Measurements from ENCODE around the gene LGMN.
A peak's percentile ranks its signal among the peaks of the same experiment; 100 is the strongest.
"Not testable (repeated sequence)": the region's sequence is repeated elsewhere in the genome, so short reads cannot be mapped to it uniquely, and the experiment has no call there.

The LGMN gene

DNA sequence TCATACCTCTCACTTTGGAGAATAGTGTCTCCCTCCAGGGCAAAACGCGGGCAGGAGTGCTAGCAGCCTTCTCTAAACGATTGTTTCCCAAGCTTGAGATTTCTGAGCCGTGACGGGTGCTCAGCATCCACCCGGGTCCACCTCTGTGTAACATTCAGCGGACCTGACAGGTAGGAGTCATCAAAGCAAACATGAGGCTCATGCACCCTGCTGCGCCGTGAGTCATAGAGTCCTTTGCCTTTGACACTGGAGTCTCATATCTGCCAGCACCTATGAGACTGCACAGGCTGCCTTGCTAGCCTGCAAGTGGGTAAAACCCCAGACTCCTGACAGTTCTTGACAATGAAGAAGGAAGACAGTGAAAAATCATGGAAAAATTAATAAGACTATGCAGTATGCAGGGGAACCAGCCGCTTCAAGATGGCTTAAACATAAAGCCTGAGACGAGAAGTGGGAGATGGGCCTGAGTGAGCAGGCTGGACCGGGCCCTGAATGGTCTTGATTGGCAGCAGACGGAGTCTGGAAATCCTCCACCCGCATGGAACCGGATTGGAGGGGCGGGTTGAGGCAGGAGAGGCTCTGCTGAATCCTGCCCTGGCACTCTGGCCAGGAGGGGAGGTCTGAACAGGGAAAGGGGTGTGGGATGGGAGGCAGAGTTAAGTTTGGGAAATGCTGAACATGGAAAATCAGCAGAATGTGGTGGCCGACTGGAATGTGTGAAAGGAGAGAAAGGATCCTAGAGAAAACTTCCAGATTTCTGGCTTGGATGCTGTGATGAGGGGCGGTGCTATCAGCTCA, 54.2 kb downstream of the LGMN start:
- DNase-seq: no peak

DNA sequence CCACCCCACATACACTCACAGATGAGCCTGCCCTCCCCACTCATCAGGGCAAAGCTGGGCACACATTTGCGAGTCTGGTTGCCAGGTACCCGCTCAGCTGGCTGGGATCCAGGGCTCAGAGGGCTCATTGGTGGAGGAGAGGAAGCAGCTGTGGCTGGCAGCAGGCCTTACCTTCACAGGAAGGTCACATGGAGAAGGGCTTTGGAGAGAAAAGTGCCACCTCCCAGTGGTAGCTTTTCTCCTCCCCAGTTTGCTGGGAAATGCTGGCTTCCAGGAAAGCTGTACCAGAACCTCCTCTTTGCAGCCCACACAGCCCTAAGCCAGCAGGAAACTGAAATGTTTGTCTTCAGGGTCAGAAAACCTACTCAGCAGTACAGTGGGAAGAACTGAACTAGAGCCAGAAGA, 55.6 kb downstream of the LGMN start:
- peak; percentile 21 for DNase-seq

DNA sequence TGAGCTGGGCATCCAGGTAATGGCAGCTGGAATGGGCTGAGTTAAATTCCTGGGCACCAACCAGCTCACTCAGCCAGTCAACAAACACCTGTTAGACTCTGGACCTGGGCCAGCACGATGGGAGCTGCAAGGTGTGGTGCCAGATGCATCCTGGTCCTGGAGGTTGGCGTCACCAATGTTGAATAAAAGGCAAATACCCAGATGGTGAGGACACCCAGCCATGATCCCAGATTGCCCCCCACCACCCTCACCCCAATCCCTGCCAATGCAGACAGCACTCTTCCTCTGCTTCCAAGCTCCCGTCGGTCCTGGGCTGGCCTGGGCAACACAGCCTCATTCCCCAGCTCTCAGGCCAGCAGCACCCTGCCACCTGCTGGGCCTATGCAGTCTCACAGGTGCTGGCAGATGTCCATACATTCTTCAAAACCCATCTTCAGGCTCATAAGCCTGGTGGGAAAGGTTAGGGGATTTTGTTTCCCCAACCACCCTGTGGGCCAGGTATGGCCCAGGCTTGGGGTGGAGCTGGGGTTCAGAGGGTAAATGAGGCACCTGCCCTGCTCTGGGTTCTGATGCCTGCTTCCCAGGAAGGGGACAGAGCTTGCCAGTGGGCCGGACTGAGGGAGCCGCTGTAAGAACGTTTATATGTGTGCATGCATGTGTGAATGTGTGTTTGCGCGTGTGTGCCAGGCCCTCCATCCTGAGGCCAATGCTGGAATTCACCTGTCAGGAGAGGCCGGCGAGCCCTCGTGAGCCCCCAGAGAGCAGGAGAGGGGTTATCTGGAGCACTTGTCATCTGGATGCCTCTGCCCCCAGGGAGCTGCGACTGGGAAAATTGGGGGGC, 58.0 kb downstream of the LGMN start:
- no peak for DNase-seq

DNA sequence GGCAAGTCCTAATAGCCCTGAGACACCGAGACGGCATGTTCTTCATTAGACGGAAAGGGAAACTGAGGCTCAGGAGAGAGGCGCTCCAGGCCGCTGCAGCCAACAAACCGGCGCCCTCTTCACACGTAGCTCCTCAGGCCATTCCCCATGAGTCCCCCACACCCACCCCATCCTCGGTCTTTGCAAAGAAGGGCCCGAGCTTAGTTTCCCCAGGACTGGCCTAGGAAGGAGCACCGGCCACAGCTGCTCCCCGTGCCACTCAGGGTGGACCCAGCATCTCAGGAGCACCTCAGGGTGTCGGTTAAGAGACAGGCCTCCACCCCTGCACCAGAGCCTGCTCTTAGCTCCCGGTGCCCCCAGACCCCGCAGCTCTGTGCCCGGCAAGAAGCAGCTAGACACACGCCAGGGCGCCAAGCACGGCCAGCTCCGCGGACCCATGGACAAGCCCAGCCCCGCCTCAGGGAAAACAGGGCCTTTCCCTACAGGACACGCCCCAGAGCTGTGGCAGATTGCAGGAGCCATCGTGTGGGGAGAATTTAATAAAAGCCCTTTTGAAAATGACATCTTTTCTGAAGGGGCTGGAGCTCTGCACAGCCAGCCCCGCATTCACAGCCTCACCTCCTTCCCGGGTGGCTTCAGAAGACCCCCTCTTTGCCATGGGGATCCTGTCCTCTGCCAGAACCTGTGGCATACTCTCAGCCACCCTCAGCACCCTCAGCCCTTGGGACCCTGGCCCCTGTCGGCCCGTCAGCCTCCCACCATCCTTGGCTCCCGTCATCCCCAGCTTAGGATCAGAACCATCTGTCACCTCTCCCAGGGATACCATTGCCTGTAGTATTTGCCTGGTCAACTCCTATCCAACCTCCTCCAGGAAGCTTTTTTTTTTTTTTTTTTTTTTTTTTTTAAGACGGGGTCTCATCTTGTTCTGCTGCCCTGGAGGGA, 59.7 kb downstream of the LGMN start:
- no peak for DNase-seq

DNA sequence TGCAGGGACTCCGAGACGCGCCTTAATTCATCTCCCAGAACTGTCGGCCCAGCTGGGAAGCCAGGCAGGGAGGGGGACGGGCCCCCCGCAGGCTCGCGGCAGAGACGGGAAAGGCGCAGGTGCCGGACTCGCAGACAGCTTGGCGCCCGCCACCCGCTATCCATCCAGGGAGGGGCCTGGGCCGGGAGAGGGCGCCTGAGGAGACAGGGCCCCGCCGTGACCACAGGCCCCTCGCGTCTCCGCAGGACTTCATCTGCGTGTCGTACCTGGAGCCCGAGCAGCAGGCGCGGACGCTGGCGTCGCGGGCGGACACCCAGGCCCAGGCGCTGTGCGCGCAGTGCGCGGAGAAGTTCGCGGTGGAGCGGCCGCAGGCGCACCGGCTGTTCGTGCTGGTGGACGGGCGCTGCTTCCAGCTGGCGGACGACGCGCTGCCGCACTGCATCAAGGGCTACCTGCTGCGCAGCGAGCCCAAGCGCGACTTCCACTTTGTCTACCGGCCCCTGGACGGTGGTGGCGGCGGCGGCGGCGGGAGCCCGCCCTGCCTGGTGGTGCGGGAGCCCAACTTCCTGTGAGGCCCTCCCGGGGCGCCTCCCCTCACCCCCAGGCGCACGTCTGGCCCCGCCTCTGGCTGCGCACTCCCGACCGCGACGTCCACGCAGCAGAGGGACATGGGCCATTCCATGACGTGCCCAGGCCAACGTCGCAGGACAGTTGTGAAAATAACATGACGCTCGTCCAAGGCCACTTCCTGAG, 60.6 kb downstream of the LGMN start:
- no peak for DNase-seq

DNA sequence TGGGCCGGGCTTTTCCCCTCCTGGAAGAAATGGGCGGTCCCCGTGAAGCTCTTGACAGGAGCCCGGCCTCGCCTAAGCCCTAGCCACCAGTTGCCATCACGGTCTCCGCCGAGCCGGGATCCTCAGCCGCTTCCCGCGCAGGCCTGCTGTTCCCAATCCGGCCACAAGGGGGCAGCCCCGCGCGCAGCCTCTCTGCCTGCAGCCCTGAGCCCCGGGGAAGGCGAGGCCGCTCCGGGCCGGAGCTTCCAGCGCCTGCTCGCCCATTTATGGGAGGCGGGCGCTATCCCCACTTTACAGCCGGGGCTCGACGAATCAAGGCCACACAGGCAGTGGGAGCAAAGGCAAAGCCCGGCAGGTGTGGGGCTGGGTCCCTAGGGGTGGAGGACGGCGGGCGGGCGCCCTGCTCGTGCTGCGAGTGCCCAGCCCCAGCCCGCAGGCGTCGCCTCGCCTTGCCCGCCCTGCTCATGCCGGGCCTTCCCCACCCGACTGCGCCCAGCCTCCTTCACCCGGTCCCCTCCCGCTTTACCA, 61.5 kb downstream of the LGMN start:
- DNase-seq: peak; percentile 79

DNA sequence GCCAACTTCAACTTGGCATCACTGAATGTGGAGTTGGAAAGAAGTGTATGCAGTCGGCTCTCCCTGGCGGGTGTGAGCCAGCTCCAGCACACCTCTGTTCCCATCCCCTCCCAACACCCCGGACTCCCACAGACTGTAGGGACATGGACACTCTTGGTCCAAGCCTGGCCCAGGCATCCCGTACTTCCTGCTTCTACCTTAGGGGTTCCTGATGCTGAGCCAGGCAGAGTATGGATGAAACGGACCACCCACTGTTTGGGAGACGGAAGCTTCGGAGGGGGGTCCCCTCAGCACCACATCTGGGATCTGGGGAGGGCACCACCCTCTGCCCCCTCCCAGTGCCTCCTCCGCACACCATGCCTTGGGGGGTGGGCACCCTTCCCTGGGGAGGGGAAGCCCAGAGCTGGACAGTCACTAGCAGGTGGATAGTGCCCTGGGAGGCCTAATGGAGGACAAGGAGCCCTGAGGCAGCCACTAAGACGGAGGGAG, 62.0 kb downstream of the LGMN start:
- no peak for DNase-seq

DNA sequence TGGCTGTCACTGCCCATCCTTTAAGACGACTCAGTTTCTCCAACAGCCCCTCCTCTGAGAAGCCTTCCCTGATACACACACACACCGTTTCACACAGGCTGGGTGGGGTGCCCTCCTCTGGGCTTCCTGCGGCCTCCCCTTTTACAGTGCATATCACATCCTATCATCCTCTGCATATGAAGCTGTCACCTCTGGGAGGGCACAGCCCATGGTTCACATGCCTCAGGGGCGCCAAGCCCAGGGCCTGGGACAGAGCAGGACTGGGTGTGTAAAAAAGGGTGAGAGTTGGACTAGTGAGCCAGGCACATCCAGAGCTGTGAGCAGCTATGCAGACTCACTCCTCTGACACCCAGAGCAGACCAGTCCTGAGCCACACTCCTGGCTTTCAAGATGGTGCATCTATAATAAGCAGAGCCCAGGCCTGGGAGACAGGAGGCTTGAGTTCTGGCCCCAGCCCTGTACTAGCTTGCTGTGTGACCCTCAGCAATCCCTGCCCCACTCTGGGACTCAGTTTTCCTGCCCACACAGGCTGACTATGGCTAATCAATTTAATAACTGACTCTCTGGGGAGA, 62.6 kb downstream of the LGMN start:
- DNase-seq: no peak

DNA sequence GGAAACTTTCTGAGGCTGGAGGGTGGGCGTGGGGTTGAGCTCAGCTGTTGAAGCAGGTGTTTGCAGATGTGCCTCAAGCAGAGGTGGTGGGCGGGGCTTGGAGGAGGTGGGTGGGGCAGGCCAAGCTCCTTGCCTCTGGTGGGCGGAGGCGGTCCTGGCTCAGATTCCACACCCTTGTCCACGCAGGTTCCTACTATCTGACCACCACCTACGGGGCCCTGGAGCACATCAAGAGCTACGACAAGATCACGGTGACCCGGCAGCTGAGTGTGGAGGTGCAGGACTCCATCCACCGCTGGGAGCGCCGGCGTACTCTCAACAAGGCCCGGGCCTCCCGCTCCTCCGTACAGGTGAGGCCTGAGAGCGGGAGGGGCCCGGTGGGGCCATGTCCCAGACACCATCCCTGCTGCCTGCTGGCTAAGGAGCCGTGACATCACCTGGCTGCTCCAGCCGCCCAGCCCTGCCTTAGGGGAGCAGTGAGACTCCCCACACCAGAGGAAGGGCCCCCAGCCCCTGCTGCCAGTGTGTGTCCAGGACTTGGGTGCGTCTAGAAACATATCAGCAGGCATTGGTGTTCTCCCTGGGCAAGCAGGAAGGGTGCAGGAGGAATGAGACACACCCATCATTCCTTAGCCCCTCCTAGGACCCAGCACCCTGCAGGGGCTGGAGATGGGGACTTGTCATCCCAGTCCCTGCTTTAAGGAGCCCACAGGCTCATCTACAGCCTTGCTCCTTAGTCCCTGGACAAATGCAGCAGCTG, 63.4 kb downstream of the LGMN start:
- no peak for DNase-seq

DNA sequence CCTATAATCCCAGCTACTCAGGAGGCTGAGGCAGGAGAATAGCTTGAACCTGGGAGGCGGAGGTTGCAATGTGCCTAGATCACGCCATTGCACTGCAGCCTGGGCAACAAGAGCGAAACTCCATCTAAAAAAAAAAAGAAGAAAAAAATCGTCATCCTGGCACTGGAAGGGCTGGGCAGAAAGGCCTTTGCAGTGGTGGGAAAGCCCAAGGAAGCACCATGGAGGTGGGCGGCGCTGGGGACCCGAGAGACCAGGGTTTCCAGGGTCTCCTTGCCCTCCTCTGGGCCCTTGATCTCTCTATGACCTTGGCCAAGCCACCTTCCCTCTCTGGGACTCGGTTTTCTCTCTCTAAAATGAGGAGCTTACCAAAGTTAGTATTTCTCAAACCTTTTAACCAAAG, 65.4 kb downstream of the LGMN start:
- no peak for DNase-seq

DNA sequence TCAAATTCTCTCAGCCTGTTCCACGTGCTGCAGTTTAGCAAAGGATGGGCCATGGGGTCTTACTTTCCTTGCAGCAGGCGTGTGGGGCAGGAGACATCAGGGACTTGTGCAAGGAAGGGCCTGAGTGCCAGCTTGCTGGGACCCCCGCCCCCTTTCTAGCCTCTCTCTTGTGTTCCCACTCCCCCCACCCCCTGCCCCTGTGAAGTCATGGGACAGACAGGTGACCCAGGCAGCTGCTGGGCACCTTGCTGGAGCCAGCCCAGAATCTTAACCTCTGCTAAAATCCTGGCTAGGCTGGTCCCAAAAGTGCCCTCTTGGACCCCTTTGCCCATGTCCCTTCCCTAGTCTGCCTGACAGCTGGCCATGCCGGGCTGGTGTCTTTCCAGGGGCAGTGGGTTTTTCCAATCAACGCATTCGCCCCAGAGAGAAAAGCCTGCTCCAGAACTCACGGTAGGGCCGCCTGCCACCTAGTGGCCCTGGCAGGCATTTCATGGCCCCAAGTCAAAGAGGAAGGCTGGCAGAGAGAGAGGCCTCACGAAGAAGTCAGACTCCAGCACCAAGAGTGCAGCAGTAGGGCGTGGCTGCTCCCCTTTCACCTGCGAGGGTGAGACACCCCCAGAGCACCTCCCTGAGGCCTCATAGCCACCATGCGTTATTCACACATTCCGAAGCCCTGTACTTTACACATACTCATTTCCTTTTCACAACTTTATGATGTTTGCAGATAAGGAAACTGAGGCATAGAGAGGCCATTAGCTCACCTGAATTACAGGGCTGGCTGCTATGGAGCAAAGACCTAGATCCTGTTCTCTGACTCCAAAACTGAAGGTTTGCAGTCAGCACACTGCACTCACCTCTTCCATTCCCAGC, 67.4 kb downstream of the LGMN start:
- DNase-seq: peak; percentile 36

DNA sequence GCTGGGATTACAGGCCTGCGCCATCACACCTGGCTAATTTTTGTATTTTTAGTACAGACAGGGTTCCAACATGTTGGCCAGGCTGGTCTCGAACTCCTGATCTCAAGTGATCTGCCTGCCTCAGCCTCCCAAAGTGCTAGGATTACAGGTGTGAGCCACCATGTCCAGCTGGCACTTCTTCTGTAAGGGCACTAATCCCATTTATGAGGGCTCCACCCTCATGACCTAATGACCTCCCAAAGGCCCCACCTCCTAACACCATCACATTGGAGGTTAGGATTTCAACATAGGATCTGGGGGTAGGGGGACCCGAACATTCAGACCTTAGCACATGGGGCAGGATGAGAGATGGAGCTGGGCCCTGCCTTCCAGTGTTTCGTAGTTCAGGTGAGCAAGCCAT, 68.1 kb downstream of the LGMN start:
- DNase-seq: not testable (repeated sequence)

DNA sequence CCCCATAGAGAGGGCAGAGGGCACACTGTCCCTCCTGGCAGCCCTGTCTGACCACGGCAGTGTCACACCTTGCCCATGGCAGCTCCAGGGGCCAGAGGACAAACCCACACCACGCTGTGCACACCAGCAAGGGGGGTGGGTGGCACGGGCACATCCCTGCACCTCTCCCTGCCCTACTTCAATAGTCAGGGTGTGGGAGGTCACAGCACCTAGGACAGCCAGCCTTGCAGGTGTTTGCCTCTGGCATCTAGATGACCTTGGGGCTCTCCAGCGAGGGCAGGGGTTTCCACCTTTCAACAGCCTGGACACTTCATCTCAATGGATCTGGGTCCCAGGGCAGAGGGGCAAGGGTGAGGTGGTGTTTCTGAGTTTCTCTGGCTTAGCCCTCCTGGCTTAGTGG, 69.2 kb downstream of the LGMN start:
- no peak for DNase-seq

DNA sequence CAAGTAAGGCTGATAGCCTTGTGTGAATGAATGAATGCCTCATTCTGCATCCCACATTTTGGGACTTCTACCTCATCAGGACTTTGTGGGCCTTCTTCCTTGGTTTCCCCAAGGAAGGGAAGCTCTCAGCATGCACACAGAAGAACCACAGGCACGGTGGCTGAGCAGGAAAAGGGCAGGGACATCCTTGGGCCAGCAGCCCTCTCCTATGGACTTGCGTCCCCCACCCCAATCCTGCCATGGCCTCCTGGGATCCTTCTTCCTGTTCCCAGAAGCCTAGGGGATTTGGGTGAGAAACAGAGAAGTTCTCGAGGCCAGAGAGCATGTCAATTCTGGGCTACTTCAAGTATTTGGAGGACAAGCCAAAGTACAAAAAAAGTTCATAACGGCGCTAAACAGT, 69.7 kb downstream of the LGMN start:
- no peak for DNase-seq

DNA sequence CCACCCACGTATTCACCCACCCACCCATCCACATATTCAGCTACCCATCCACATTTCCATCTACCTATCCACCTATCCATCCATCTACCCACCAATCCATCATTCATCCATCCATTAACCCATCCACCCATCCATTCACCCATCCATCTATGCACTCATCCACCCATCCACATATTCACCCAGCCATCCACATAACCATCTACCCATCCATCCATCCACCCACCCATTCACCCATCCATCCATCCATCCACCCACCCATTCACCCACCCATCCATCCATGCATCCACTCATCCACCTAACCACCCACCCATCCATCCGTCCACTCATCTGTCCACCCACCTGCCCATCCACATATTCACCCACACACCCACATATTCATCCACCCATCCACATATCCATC, 70.5 kb downstream of the LGMN start:
- no peak for DNase-seq

DNA sequence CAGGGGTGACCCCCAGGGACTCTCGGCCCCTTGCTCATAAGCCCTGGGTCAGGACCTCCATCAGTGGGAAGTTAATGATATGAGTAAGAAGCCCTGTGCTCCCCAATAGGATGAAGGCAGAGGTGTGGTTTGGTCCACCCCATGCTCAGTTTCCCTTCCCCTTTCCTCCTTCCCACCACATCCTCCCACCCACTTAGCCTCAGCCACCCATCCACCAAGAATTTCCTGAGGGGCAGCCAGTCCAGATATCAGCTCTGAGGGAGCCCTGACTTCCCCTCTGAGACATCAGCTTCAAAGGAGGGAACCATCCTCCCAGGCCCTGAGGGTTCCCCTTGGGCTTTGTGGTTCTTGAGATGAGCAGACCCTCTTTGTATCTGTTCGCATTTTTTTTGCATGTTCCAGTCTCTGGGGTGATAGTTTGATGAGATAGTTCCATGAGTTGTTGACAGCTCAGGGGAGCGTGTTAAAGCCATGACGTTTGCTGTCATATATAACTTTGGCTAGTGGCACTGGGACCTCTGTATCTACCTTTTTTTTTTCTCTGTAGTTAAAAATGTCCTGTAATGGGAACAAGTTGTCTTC, 71.2 kb downstream of the LGMN start:
- peak; percentile 42 for DNase-seq

DNA sequence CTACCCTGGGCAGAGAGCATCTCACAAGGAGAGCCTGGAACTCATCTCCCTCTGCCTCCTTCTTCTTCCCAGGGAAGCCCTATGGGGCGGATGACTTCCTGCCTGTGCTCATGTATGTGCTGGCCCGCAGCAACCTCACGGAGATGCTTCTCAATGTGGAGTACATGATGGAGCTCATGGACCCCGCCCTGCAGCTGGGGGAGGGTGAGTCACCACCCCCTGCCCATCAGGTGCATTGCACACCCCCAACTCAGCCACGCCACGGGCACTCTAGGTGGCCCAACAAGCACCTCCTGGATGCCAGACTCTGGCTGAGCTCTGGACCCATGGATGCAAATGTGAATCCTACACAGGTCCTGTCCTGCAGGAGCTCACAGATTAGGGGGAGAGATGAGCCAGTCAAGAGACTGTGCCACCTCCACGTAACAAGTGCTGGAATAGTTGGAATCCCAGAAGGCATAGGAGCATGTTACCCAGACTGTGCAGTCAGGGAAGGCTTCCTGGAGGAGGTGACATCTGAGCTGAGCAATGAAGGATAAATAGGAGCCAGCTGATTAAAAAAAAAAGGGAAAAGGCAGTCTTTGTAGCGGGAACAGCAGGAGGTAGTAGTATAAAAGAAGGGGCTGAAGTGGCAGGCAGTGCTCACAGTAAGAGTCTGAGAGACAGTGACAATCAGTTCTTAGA, 71.9 kb downstream of the LGMN start:
- no peak for DNase-seq

DNA sequence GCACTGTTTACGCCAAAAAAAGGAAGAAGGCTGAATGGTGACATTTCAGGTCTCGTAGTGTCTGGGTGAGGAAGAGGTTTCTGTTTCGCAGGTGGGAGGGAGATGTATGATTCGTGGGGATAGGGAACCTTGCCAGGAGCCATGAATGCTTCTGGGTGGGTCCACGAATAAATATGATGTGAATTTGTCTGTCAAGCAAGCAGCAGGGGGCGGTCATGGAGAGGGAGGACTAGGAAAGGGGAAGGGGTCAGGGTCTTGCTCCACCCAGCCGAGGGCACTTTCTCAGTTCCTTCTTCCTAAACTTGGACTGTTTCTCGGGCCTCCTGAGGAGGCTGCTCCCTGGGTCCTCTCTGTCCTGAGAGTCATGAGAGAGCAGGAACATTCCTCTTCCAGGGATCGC, 72.5 kb downstream of the LGMN start:
- no peak for DNase-seq

DNA sequence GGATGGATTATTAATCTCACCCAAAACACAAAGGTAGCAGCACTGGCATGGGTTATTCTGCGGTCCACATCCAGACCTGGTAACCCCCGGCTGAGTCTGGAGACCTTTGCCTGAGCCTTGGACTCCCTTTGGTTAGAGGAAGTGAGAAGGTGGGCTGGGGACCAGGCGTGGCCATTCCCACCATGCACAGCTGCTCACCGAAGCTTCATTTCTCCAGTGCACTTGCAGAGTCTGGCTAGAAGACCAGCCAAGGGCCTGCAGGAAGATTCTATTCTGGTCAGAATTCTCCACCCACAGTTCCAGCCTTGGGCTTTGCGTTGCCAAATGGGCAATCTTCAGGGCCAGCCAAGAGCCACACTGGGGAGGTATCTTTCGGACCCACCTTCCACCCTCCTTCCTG, 73.0 kb downstream of the LGMN start:
- DNase-seq: no peak

Data from midbrain (tissue), 1 donor.